CD4-positive, alpha-beta T cell treated with Interleukin-2 at 100 ng/mL for 4 hours (primary cell): ENCODE measurements around the gene CLIC5.
"Not testable (repeated sequence)": the region's sequence is repeated elsewhere in the genome, so short reads cannot be mapped to it uniquely, and the experiment has no call there.

Experiments
- DNase-seq: peaks from one replicate; pipeline ENCODE4 v3.0.0-alpha.2; 2020; ENCODE audit warnings: low spot score

CLIC5 gene

GRCh38 chr6:45926423-45926822 lies 89.2 kb downstream of the CLIC5 start:
- not testable (repeated sequence) for DNase-seq

GRCh38 chr6:45924763-45925342 lies 90.8 kb downstream of the CLIC5 start:
- DNase-seq: no peak

GRCh38 chr6:45923831-45924391 lies 91.7 kb downstream of the CLIC5 start:
- DNase-seq: no peak

GRCh38 chr6:45922728-45923351 lies 92.8 kb downstream of the CLIC5 start:
- peak; percentile 53 for DNase-seq

- no peak for DNase-seq
Measured at GRCh38 chr6:45921691-45922281, 93.9 kb downstream of the CLIC5 start.

- DNase-seq: no peak
Measured at GRCh38 chr6:45920819-45921511, 94.7 kb downstream of the CLIC5 start.

GRCh38 chr6:45917439-45917838 lies 98.2 kb downstream of the CLIC5 start:
- DNase-seq: no peak

- no peak for DNase-seq
Measured at GRCh38 chr6:45916692-45917091, 99.0 kb downstream of the CLIC5 start.

GRCh38 chr6:45915780-45916468 lies 99.7 kb downstream of the CLIC5 start:
- no peak for DNase-seq

- no peak for DNase-seq
Measured at GRCh38 chr6:45911691-45912090, 104.0 kb downstream of the CLIC5 start.

GRCh38 chr6:45903959-45904358 lies 111.7 kb downstream of the CLIC5 start:
- no peak for DNase-seq

GRCh38 chr6:45902984-45903383 lies 112.7 kb downstream of the CLIC5 start:
- no peak for DNase-seq

GRCh38 chr6:45901767-45902650 lies 113.7 kb downstream of the CLIC5 start:
- DNase-seq: no peak

- no peak for DNase-seq
Measured at GRCh38 chr6:45900808-45901752, 114.6 kb downstream of the CLIC5 start.

- no peak for DNase-seq
Measured at GRCh38 chr6:45899683-45899946, 116.0 kb downstream of the CLIC5 start.

GRCh38 chr6:45898941-45899682 lies 116.5 kb downstream of the CLIC5 start:
- DNase-seq: no peak

GRCh38 chr6:45896783-45897441 lies 118.7 kb downstream of the CLIC5 start:
- no peak for DNase-seq

- peak; percentile 35 for DNase-seq
Measured at GRCh38 chr6:45895569-45895968, 120.1 kb downstream of the CLIC5 start.

GRCh38 chr6:45892696-45893245 lies 122.9 kb downstream of the CLIC5 start:
- no peak for DNase-seq
